Neural progenitor cell (in vitro differentiated cells): ENCODE results near the gene MAPK8. TPM values are rescaled to one million over a fixed set of nuclear protein-coding genes. Genes with fewer than 3 reads are reported as not detected.

Experiments
- DNase-seq: peaks from one replicate; pipeline ENCODE4 v3.0.0-alpha.2; 2016; ENCODE audit warnings: low spot score
- H2AFZ ChIP-seq: fragments of 200-600 bp; sonication (generic); replicated peaks from 2 replicates; pipeline ENCODE4 v1.6.1; 2016; ENCODE audit warnings: antibody characterized with exemption
- H3F3A ChIP-seq: fragments of 200-600 bp; sonication (generic); 2 replicates; pipeline ENCODE4 v1.6.1; 2016; ENCODE audit warnings: antibody characterized with exemption, low read depth
- H3K27ac ChIP-seq: fragments of 200-600 bp; sonication (generic); 2 replicates; pipeline ENCODE4 v1.5.1; 2016; ENCODE audit warnings: mild to moderate bottlenecking
- H3K27me3 ChIP-seq: fragments of 200-600 bp; sonication (generic); 2 replicates; pipeline ENCODE4 v1.6.1; 2016; ENCODE audit warnings: mild to moderate bottlenecking, moderate library complexity
- H3K36me3 ChIP-seq: fragments of 200-600 bp; sonication (generic); 2 replicates; pipeline ENCODE4 v1.5.1; 2016
- H3K4me1 ChIP-seq: fragments of 200-600 bp; sonication (generic); 2 replicates; pipeline ENCODE4 v1.6.1; 2016; ENCODE audit warnings: mixed run types
- H3K4me2 ChIP-seq: fragments of 200-600 bp; sonication (generic); 2 replicates; pipeline ENCODE4 v1.6.1; 2016
- H3K4me3 ChIP-seq: fragments of 200-600 bp; sonication (generic); 2 replicates; pipeline ENCODE4 v1.5.1; 2016
- H3K79me2 ChIP-seq: fragments of 200-600 bp; sonication (generic); 2 replicates; pipeline ENCODE4 v1.6.1; 2016; ENCODE audit warnings: low read depth
- H3K9ac ChIP-seq: fragments of 200-600 bp; sonication (generic); 2 replicates; pipeline ENCODE4 v1.6.1; 2016
- H3K9me3 ChIP-seq: fragments of 200-600 bp; sonication (generic); 2 replicates; pipeline ENCODE4 v1.5.1; 2016; ENCODE audit warnings: low read depth
- H4K20me1 ChIP-seq: fragments of 200-600 bp; sonication (generic); 2 replicates; pipeline ENCODE4 v1.6.1; 2016; ENCODE audit warnings: low read depth
- H3K27ac Mint-ChIP-seq: 3 replicates; pipeline ENCODE4 v1.8.0; 2021; ENCODE audit warnings: mixed read lengths
- H3K27me3 Mint-ChIP-seq: 2 replicates; pipeline ENCODE4 v1.8.0; 2022; ENCODE audit warnings: low read depth, mild to moderate bottlenecking, inconsistent platforms, moderate library complexity, mixed read lengths; ENCODE audit not compliant: insufficient read depth
- H3K36me3 Mint-ChIP-seq: 3 replicates; pipeline ENCODE4 v1.8.0; 2021; ENCODE audit warnings: mixed read lengths
- H3K4me1 Mint-ChIP-seq: 3 replicates; pipeline ENCODE4 v1.8.0; 2021; ENCODE audit warnings: mixed read lengths
- H3K4me3 Mint-ChIP-seq: 3 replicates; pipeline ENCODE4 v1.8.0; 2021; ENCODE audit warnings: mild to moderate bottlenecking, moderate library complexity, mixed read lengths
- H3K9me3 Mint-ChIP-seq: 3 replicates; pipeline ENCODE4 v1.8.0; 2020; ENCODE audit warnings: mixed read lengths
- EZH2 ChIP-seq: fragments of 200-600 bp; sonication (generic); IDR thresholded peaks from 2 replicates; pipeline ENCODE4 v1.6.1; 2017; ENCODE audit warnings: antibody characterized with exemption, mild to moderate bottlenecking, moderate library complexity
- EZH2phosphoT487 ChIP-seq: fragments of 200-600 bp; sonication (generic); IDR thresholded peaks from 2 replicates; pipeline ENCODE4 v1.6.1; 2017; ENCODE audit warnings: antibody characterized with exemption
- total RNA-seq: library from RNA; depleted of rRNA; stranded (reverse); fragments of >200 nt; gene quantifications from 2 replicates; pipeline ENCODE4 v1.2.3, GENCODE V29; 2015; ENCODE audit warnings: low replicate concordance
- TF ChIP-seq, protein P1 (sequence below): fragments of 200-600 bp; sonication (generic); IDR thresholded peaks from 2 replicates; pipeline ENCODE4 v1.5.1; 2017; ENCODE audit warnings: antibody characterized with exemption, mild to moderate bottlenecking

Gene MAPK8
- total RNA-seq, 1 donor from 2014 or later, result 166 TPM

GRCh38 chr10:48288661-48289060 is 17.8 kb upstream of the MAPK8 start:
- Histone ChIP-seq H3K4me1 (no peaks in the 10 kb centered on the region), H3K36me3 (no peaks in the 10 kb centered on the region), H3K4me2 (no peak overlapping the region), H3K4me3 (no peak overlapping the region), H3K9me3 (no peaks in the 10 kb centered on the region), H3K79me2 (no peaks in the 10 kb centered on the region), H3K27ac (no peak overlapping the region), H3F3A (no peaks in the 10 kb centered on the region), H2AFZ (no peak overlapping the region), H3K9ac (no peak overlapping the region), H3K27me3 (no peaks in the 10 kb centered on the region), H4K20me1 (no peaks in the 10 kb centered on the region)
- no peak for DNase-seq
- no peaks in the 10 kb centered on the region for H3K36me3 Mint-ChIP-seq
- H3K27me3 Mint-ChIP-seq, result peaks cover 17% of the 10 kb centered on the region
- H3K9me3 Mint-ChIP-seq, result peaks cover 8% of the 10 kb centered on the region
- H3K4me3 Mint-ChIP-seq, result no peak overlapping the region
- TF ChIP-seq EZH2phosphoT487, result no peak
- TF ChIP-seq, protein P1, sequence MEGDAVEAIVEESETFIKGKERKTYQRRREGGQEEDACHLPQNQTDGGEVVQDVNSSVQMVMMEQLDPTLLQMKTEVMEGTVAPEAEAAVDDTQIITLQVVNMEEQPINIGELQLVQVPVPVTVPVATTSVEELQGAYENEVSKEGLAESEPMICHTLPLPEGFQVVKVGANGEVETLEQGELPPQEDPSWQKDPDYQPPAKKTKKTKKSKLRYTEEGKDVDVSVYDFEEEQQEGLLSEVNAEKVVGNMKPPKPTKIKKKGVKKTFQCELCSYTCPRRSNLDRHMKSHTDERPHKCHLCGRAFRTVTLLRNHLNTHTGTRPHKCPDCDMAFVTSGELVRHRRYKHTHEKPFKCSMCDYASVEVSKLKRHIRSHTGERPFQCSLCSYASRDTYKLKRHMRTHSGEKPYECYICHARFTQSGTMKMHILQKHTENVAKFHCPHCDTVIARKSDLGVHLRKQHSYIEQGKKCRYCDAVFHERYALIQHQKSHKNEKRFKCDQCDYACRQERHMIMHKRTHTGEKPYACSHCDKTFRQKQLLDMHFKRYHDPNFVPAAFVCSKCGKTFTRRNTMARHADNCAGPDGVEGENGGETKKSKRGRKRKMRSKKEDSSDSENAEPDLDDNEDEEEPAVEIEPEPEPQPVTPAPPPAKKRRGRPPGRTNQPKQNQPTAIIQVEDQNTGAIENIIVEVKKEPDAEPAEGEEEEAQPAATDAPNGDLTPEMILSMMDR, result no peak
- no peak for TF ChIP-seq EZH2
- no peak overlapping the region for H3K27ac Mint-ChIP-seq
- H3K4me1 Mint-ChIP-seq, result peaks cover 9% of the 10 kb centered on the region

- no peak for TF ChIP-seq EZH2
- TF ChIP-seq, protein P1, result peak; percentile 84
- Mint-ChIP-seq H3K9me3 (peaks cover 4% of the 10 kb centered on the region), H3K27me3 (peaks cover 19% of the 10 kb centered on the region), H3K4me3 (no peak overlapping the region), H3K27ac (no peak overlapping the region), H3K4me1 (peaks cover 9% of the 10 kb centered on the region), H3K36me3 (no peaks in the 10 kb centered on the region)
- no peak overlapping the region for H3K4me3 ChIP-seq
- no peaks in the 10 kb centered on the region for H3F3A ChIP-seq
- H3K27ac ChIP-seq, result no peak overlapping the region
- H3K36me3 ChIP-seq, result no peaks in the 10 kb centered on the region
- H3K79me2 ChIP-seq, result no peaks in the 10 kb centered on the region
- H3K9ac ChIP-seq, result no peak overlapping the region
- no peaks in the 10 kb centered on the region for H4K20me1 ChIP-seq
- H3K27me3 ChIP-seq, result no peaks in the 10 kb centered on the region
- no peaks in the 10 kb centered on the region for H3K9me3 ChIP-seq
- peak; percentile 85 for DNase-seq
- no peak overlapping the region for H3K4me2 ChIP-seq
- peak overlapping the region; percentile 4 for H2AFZ ChIP-seq
- H3K4me1 ChIP-seq, result no peaks in the 10 kb centered on the region
Measured at GRCh38 chr10:48289501-48290238, 16.8 kb upstream of the MAPK8 start.

GRCh38 chr10:48290286-48290685 is 16.2 kb upstream of the MAPK8 start:
- Histone ChIP-seq H3K4me1 (no peaks in the 10 kb centered on the region), H2AFZ (no peak overlapping the region), H3K4me2 (no peak overlapping the region), H3K4me3 (no peak overlapping the region), H3K9me3 (no peaks in the 10 kb centered on the region), H3K36me3 (no peaks in the 10 kb centered on the region), H3K79me2 (no peaks in the 10 kb centered on the region), H3K27me3 (no peaks in the 10 kb centered on the region), H3K9ac (no peak overlapping the region), H4K20me1 (no peaks in the 10 kb centered on the region), H3K27ac (no peak overlapping the region), H3F3A (no peaks in the 10 kb centered on the region)
- TF ChIP-seq EZH2 (no peak), EZH2phosphoT487 (no peak)
- TF ChIP-seq, protein P1, result no peak
- H3K36me3 Mint-ChIP-seq, result no peaks in the 10 kb centered on the region
- no peaks in the 10 kb centered on the region for H3K9me3 Mint-ChIP-seq
- peaks cover 9% of the 10 kb centered on the region for H3K4me1 Mint-ChIP-seq
- no peak overlapping the region for H3K27ac Mint-ChIP-seq
- no peak for DNase-seq
- no peak overlapping the region for H3K4me3 Mint-ChIP-seq
- H3K27me3 Mint-ChIP-seq, result peaks cover 19% of the 10 kb centered on the region
